Bone marrow (tissue), 2 donors: ENCODE results near the gene RAP1GDS1.
"Not testable (repeated sequence)": the region's sequence is repeated elsewhere in the genome, so short reads cannot be mapped to it uniquely, and the experiment has no call there.

Experiments used
- DNase-seq, 2 donors: peaks; one replicate each; lab custom pipeline; 2025; lab: John Stamatoyannopoulos, UW

Gene RAP1GDS1

DNA sequence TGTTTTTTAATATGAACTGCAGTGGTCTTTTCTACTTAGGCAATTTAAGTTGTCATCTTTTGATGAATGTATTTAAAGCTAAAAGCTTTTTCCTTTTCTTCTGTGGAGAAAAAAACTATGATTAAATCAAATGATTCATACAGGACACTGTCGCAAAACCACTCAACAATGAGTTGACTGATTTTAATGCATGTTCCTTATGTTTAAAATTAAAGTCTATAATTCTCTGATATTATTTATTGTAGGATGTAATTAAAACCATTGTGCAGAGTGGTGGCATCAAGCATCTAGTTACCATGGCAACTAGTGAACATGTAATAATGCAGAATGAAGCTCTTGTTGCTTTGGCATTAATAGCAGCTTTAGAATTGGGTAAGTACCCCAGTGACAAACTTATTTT lies 172.5 kb downstream of the RAP1GDS1 start:
- no peak for DNase-seq

DNA sequence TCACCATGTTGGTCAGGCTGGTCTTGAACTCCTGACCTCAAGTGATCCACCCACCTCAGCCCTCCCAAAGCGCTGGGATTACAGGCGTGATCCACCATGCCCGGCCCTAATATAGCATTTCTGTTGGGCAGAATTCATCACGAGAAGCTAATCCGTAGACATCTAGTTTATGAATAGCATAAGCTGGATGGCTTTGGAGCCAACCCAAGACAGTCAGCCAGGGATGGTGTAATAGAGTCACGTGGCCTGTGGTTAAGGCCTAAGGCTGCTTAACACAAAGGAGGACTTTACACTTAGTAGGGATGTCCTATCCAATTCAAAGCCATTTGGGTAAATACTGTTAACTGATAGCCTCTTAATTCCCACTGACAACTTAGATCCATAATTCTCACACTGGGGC lies 173.6 kb downstream of the RAP1GDS1 start:
- DNase-seq, result no peak

DNA sequence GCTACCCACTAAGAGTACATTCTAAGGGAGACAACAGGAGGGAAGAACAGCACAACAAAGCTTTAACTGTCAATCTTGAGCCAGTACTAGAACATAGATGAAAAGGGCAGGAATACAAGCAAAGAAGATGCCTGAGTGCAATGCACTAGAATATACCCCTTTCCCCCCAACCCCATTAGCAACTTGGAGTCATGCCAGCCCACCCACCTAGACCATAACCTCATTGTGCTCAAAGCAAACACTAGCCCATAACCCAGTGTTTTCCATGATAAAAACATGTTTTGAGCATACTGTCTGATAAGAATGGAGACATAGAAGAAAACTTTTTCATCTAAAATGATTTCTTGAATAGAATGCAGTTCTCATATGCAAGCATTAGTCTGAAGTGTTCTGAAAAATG lies 183.2 kb downstream of the RAP1GDS1 start:
- no peak for DNase-seq

DNA sequence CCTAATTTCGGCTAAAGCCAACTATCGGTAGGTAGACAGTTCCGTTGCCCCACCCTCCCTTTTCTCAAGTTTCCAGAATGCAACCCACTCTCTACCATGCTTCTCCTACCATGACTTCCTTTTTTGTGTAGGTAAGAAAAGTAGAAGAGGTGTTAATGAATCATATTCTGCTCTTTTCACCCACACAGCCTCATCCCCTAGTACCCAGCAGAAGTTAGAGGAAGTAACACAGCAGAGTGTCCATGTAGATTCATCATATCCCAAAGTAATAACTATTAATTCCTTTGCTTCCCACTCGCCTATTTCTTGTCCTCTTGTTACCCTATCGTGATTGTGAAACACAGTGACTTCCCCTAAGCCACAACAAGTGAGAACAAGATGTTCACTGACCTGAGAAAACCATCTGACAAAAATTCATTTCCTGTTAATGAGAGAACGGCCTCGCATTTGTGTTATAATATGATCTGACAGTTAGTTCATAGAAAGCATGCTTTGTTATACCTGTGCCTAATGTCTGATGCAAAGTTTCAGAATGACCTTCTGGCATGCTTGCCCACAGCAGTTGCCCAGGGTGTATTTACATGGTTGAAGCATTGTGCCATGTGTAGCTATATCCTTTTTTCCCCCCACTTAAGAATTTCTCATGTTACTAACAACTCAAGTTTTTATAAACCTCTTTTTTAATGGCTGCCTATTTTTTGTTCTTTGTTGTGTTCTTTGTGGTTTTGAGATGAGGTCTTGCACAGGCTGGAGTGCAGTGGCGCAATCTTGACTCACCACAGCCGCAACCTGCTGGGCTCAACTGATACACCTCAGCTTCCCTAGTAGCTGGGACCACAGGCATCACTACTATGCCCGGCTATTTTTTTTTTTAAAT lies 185.6 kb downstream of the RAP1GDS1 start:
- peak in 1 of 2 donors; percentile 15 for DNase-seq

DNA sequence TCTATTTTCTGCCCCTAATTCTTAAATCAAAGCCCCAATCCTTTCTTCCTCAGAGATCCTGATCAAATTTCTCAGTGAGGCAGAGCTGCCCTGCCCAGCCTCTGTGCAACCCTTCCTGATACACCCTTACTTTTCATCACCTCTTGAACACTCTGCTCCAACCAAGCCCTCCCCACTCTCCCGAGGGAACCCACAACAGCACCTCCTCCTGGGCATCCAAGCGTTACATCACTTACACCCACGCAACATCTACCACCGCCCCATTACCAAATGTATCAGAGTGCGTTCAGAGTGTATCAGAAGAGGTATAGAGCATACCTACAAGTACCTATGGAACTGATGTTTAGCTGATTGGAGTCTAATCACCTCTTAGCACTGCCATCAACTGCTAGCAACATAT lies 186.5 kb downstream of the RAP1GDS1 start:
- DNase-seq, result no peak

DNA sequence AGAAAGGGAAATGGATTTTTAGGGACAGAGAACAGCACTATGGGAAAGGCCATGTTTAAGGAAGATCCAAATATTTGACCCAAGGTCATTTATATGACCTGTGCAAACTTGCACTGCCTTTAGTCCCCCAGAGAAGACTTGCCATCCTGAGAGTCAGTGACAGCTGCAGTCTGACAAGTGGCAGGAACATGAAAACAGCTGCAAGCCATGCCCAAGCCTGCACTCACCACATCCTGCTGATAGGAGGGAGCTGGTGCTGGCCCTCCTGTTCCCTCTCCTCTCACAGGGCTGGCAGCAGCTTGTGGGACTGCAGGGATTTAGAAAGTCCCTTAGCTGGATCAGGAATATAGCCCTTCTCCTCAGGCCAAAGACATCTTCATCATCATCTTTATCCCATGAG lies 187.7 kb downstream of the RAP1GDS1 start:
- DNase-seq, result peak in 1 of 2 donors; percentile 24

DNA sequence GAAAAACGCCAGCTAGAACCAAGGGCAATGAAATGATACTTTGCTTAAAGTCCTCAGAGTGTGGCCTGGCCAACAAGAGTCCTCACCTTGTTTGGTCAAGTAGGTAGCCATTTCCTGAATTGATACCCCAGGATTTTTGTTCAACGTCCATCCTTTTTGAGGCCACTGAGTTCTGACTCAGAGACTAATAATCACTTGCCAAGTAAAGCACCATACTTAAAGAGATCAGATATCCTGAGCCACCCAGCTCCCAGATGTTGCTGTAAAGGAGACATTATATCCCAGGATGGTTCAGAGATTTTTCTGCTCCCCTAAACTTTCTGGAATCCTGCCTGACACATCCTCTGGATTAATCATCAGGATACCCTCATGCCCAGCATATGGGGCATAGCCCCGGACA lies 190.9 kb downstream of the RAP1GDS1 start:
- DNase-seq, result no peak

DNA sequence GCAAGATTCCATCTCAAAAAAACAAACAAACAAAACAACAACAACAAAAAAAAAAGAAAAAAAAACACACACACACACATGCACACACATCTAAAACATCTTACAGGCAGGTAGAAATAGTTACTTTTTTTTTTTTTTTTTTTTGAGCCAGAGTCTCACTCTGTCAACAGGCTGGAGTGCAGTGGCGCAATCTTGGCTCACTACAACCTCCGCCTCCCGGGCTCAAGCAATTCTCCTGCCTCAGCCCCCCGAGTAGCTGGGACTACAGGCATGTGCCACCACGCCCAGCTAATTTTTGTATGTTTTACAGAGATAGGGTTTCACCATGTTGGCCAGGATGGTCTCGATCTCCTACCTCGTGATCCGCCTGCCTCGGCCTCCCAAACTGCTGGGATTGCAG lies 196.2 kb downstream of the RAP1GDS1 start:
- DNase-seq, result not testable (repeated sequence)

DNA sequence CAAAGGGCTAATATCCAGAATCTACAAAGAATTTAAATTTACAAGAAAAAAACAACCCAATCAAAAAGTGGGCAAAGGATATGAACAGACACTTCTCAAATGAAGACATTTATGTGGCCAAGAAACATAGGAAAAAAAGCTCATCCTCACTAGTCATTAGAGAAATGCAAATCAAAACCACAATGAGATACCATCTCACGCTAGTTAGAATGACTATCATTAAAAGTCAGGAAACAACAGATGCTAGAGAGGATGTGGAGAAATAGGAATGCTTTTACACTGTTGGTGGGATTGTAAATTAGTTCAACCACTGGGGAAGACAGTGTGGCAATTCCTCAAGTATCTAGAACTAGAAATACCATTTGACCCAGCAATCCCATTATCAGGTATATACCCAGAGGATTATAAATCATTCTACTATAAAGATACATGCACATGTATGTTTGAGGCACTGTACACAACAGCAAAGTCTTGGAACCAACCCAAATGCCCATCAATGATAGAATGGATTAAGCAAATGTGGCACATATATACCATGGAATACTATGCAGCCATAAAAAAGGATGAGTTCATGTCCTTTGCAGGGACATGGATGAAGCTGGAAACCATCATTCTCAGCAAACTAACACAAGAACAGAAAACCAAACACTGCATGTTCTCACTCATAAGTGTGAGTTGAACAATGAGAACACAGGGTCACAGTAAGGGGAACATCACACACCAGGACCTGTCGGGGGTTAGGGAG lies 200.1 kb downstream of the RAP1GDS1 start:
- not testable (repeated sequence) for DNase-seq

DNA sequence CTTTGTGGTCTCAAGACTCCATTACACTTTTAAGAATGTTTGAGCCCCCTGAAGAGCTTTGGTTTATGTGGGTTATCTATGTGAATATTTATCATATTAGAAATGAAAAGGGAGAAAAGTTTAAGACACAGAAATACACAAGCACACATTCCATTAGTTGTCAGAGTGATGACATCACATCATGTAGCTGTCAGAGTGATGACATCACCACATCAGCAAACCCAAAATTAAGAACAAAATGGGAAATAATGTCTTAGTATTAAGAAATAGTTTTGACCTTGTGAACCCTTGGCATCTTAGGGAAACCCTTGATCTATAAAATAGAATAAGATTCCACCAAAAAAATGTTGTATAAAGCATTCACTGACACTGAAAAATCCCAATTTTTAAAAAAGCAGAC lies 201.3 kb downstream of the RAP1GDS1 start:
- no peak for DNase-seq

DNA sequence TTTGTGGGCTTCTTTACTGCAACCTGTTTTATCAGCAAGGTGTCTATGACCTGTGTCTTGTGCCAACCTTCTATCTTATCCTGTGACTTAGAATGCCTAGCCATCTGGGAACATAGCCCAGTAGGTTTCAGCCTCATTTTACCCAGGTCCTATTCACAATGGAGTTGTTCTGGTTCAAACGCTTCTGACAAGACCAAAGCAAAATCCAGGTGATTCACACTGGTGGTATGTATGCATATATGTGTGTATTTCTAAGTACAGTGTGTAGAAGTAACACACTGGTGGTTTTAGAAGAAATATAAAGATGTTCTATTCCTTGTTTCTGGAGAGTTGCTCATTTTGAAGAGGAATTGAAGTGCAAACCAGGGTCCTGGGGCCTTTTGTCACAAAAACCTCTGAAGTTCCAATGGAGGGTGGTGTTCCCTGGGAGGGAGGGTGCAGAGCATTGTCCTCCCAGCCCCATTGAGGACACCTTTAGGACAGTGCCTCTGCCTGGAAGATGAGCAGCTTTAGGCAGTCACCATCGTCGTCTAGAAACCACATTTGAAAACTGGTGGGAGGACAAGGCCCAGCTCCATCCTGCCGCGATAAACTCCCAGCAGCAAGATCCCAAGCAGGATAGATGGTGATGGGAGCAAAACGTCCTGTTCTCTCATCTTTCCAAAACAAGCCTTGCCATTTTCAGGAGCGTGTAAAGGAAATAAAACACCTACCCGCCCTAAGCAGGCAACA lies 205.8 kb downstream of the RAP1GDS1 start:
- DNase-seq, result no peak

DNA sequence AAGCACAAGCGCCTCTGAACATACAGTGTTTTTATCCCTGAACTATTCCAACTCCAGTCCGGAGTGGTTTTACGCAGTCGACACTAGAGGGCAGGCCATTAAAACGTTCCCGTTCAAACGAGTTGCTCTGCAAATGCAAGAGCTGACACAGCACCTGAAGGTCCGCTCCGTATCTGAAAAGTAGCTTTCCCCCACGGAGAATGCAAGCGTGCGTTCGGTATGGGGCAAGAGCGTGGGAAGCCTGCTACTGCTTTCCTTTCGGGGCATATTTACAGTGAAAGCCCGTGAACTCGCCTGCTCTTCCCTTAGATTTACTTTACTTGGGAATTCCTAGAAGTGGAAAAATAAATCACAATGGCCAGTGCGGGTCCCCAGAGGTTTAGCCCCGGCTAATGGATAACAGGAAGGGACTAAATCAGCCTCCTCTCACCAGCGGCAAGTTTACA lies 206.5 kb downstream of the RAP1GDS1 start:
- peak; percentile 2 to 59 for DNase-seq

DNA sequence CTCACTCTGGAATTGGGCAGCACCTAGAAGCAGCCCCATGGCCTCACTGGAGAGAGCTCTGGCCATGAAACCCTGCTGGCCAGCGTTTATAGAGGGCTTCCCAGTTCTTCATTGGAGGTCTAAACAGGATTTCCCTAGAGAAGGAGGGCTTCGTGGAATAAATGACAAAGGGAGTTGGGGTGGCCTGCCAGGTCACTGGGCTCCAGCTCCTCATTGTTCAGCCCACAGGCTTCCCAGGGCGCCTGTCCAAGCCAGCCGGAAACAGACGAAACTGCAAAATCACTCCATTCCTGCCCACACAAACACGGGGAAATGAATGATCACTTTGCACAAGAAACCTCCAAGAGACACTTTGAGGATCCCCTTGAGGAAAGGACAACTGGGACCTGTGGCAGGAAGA lies 207.5 kb downstream of the RAP1GDS1 start:
- DNase-seq, result no peak

DNA sequence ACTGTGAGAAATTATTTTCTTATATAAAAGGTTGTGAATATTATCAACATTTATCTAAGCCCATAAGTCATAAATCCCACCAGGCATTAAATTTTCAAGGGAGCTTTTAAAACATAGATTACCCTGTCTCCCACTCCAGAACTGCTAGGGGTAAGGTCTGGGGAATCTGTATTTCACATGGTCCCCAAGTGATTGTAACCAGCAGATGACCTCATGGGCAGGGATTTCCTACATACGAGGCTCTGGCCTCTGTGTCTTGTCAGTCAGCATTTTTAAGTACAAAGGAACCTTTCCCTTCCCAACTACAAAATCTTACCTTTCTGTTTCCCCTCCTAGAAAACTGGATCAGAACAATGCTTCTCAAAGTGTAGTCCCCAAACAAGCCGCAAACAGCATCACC lies 208.6 kb downstream of the RAP1GDS1 start:
- DNase-seq, result no peak

DNA sequence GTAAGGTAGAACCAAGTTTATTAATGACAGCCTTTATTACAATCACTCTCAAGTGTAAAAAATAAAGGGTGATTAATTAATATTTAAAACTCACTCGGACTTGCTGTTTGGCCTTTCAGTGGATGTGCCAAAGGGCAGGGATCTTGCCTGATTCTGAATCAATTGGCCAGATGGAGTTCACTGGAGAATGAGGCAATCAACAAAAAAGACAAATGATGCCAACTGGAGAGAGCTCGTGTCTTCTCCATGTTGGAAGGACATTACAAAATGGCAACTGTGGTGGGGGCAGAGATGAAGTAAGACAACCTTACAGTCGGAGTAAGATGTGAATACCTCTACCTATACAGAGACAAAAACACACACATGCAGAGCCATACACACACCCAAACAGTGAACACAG lies 209.2 kb downstream of the RAP1GDS1 start:
- no peak for DNase-seq

DNA sequence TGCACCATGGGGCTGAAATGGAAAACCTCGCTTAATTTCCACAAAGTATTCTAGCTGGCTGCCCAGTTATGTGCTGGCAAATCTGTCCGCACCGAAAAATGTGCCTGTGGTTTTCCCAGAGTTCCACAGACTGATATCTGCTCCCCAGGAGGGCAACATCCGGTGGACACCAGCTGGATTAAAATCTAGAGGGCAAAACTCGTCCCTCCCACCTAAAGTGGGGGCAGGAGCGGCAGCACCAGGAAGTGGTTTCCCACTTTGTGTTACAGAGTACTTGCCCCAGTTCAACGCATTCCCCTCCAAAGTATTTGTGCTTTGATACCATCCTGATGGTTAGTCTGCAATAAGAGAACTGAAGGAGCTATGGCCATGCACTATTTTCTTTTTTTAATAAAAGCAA lies 209.6 kb downstream of the RAP1GDS1 start:
- no peak for DNase-seq

DNA sequence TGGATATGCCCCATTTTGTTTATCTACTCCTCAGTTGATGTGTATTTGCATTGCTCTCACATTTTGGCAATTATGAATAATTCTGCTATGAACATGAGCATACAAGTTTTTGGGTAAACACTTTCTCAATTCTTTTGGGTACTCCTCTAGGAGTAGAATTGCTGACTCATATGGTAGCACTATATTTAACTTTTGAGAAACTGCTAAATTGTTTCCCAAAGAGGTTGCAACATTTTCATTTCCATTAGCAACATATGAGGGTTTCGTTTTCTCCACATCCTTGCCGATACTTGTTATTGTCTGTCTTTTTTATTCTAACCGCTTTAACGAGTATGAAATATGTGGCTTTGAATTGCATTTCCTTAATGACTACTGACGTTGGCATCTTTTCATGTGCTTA lies 211.9 kb downstream of the RAP1GDS1 start:
- no peak for DNase-seq

DNA sequence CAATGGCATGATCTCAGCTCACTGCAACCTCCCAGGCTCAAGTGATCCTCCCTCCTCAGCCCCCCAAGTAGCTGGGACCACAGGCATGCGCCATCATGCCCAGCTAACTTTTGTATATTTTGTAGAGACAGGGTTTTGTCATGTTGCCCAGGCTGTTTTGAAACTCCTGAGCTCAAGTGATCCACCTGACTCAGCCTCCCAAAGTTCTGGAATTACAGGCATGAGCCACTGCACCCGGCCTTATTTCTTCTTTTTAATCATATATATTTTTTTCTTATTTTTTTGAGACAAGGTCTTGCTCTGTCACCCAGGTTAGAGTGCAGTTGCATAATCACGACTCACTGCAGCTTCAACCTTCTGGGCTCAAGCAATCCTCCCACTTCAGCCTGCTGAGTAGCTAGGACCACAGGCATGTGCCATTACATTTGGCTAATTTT lies 213.2 kb downstream of the RAP1GDS1 start:
- no peak for DNase-seq

DNA sequence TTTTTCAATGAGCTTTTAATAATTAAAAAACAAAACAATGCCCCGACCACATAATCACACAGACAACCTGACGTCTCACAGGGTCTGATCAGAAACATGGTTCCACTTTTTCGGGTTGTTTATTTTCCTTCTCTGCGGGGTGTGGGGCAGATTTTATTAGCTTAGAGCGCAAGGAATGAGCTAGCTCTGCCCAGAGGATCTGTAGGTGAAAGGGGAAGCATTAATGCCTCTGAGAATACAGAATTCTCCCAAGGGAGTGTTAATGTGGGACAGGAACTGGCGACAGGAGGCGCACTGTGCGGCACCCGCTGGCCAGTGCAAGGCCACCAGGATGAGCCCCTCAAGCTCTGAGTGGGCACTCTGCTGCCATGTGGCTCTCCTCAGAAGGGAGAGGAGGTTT lies 215.7 kb downstream of the RAP1GDS1 start:
- no peak for DNase-seq

DNA sequence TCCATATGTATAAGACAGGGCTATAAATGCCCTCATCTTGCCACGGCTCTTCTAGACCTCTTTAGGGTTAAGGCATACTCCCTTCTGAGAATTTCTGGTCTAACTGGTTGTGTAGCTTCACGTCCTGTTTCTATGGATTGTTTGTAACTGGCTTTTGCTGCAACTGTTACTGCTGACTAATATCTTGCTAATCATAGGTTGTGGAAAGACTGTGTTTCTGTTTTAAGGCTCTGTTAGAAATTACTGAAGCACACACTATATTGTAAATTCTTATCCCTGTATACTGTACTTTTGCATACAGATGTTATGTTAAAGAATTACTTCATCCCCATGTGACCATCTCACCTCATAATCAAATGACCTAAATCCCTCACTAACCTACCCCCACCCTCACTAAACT lies 218.4 kb downstream of the RAP1GDS1 start:
- not testable (repeated sequence) for DNase-seq

DNA sequence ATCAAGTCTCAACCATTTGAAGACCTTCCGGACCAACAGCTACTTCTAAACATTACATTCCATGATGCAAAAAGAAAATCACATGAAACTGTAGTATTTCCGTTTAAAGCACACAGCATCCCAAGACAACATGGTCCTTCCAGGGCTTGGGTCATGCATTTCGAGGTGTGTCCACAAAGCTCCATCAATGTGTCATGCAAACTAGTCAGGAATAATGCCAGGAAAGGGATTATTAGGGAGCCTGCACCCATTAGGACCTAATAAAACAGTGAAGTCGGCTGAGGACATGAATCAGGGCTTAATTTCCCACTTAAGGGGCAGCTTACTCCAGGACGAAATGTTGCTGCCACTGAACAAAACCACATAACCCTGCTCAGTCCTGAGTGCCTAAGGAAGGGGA lies 219.4 kb downstream of the RAP1GDS1 start:
- no peak for DNase-seq

DNA sequence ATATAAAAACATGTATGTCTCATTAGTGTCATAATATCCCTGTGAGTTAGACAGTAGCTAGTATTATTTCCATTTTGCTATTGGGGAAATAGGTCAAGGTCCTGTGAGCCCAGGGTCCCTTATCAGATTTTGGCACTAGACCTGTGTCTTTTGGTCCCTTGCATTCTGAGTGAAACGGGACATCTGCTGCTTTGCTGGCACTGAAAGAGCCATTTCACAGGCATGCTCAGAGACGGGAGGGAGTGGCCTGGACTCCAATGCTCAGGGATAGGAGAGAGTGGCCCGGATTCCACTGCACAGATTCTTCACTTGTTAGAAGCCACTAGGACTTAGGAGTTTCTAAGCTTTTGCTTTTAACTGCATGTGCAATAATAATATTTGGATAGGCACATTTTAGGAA lies 220.0 kb downstream of the RAP1GDS1 start:
- no peak for DNase-seq

DNA sequence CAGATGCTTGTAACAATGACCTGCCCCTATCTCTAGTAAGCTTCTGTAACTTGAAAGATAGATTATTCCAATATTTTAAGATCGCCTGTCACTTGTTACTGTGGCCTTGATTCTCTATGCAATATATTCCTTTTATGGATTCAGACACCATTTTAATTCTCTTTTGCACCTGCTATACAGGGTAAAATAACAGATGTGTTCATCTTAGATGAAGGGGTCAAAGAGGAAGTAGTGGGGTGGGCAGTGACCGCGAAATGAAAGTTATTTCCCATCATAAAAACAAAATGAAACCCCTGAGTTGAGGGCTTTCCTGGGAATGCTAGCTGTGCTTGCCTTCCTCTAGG lies 221.3 kb downstream of the RAP1GDS1 start:
- no peak for DNase-seq
